HepG2 (cell line): ENCODE measurements around the gene PEPD. TPM values are rescaled to one million over a fixed set of nuclear protein-coding genes. Genes with fewer than 3 reads are reported as not detected.

Source experiments
- ATF7 ChIP-seq, 2 experiments: fragments of 450-650 bp in 1 of 2; sonication (generic) in 1 of 2; formaldehyde crosslinking in 1 of 2; IDR thresholded peaks; 2 replicates each; pipeline versions ENCODE4 v1.4.0 to v1.6.1; 2016 to 2020; ENCODE audit warnings: antibody characterized with exemption in 1 of 2, mild to moderate bottlenecking in 1 of 2, missing genetic modification reagents in 1 of 2
- CHD2 ChIP-seq: IDR thresholded peaks from 2 replicates; pipeline ENCODE4 v1.6.1; 2011; ENCODE audit warnings: low read depth, low read length, improper control_type of control experiment
- FOSL1 ChIP-seq: sonication (generic); formaldehyde crosslinking; IDR thresholded peaks from 2 replicates; pipeline ENCODE4 v1.9.0; 2021; ENCODE audit warnings: missing genetic modification reagents, borderline replicate concordance
- GABPB1 ChIP-seq: IDR thresholded peaks from 2 replicates; pipeline ENCODE4 v1.6.1; 2016; ENCODE audit warnings: mild to moderate bottlenecking, missing genetic modification reagents, moderate library complexity, missing compliant biosample characterization
- ISL2 ChIP-seq: sonication (generic); formaldehyde crosslinking; IDR thresholded peaks from 2 replicates; pipeline ENCODE4 v1.5.0; 2020; ENCODE audit warnings: missing genetic modification reagents
- KDM6A ChIP-seq: IDR thresholded peaks from 2 replicates; pipeline ENCODE4 v1.6.1; 2016; ENCODE audit warnings: low read depth
- KLF15 ChIP-seq: sonication (generic); formaldehyde crosslinking; IDR thresholded peaks from 2 replicates; pipeline ENCODE4 v1.8.1; 2023; ENCODE audit warnings: borderline replicate concordance, mild to moderate bottlenecking, inconsistent platforms, missing genetic modification reagents, mixed read lengths
- NKX3-1 ChIP-seq: sonication (generic); formaldehyde crosslinking; IDR thresholded peaks from 2 replicates; pipeline ENCODE4 v1.5.0; 2020; ENCODE audit warnings: missing genetic modification reagents
- PAWR ChIP-seq: sonication (generic); formaldehyde crosslinking; IDR thresholded peaks from 2 replicates; pipeline ENCODE4 v1.4.0; 2020; ENCODE audit warnings: missing genetic modification reagents, mild to moderate bottlenecking, borderline replicate concordance
- POGZ ChIP-seq: sonication (generic); formaldehyde crosslinking; IDR thresholded peaks from 2 replicates; pipeline ENCODE4 v1.4.0; 2020; ENCODE audit warnings: mild to moderate bottlenecking, missing genetic modification reagents
- SP1 ChIP-seq, 2 experiments: fragments of 450-650 bp in 1 of 2; sonication (generic) in 1 of 2; formaldehyde crosslinking in 1 of 2; IDR thresholded peaks; 2 replicates each; pipeline versions ENCODE4 v1.4.0 to v1.6.1; 2016 to 2020; ENCODE audit warnings: missing genetic modification reagents in 1 of 2
- SRSF4 ChIP-seq: fragments of 200-400 bp; formaldehyde crosslinking; IDR thresholded peaks from one replicate; pipeline ENCODE4 v1.6.1; 2018; ENCODE audit warnings: mild to moderate bottlenecking, low read depth, low read length, moderate library complexity; ENCODE audit not compliant: poor library complexity, severe bottlenecking
- ZBTB20 ChIP-seq: sonication (generic); formaldehyde crosslinking; IDR thresholded peaks from 2 replicates; pipeline ENCODE4 v1.8.1; 2023; ENCODE audit warnings: missing genetic modification reagents, low read depth, mild to moderate bottlenecking, borderline replicate concordance
- ZNF160 ChIP-seq: sonication (generic); formaldehyde crosslinking; IDR thresholded peaks from 2 replicates; pipeline ENCODE4 v1.8.0; 2022; ENCODE audit warnings: mild to moderate bottlenecking, inconsistent platforms, missing genetic modification reagents
- ZNF263 ChIP-seq: sonication (generic); formaldehyde crosslinking; IDR thresholded peaks from 2 replicates; pipeline ENCODE4 v1.4.0; 2020; ENCODE audit warnings: missing genetic modification reagents
- ZNF30 ChIP-seq: sonication (generic); formaldehyde crosslinking; IDR thresholded peaks from 2 replicates; pipeline ENCODE4 v1.5.0; 2020; ENCODE audit warnings: mild to moderate bottlenecking, missing genetic modification reagents
- ZNF337 ChIP-seq: sonication (generic); formaldehyde crosslinking; IDR thresholded peaks from 2 replicates; pipeline ENCODE4 v1.5.1; 2020; ENCODE audit warnings: missing genetic modification reagents, low read depth, mild to moderate bottlenecking, borderline replicate concordance
- ZNF431 ChIP-seq: sonication (generic); formaldehyde crosslinking; IDR thresholded peaks from 2 replicates; pipeline ENCODE4 v1.9.0; 2022; ENCODE audit warnings: missing genetic modification reagents, low read depth, mild to moderate bottlenecking, borderline replicate concordance
- ZNF468 ChIP-seq: sonication (generic); formaldehyde crosslinking; IDR thresholded peaks from 2 replicates; pipeline ENCODE4 v1.8.0; 2022; ENCODE audit warnings: mild to moderate bottlenecking, moderate library complexity, missing genetic modification reagents
- ZNF546 ChIP-seq: sonication (generic); formaldehyde crosslinking; conservative IDR thresholded peaks from 2 replicates; pipeline ENCODE4 v1.8.1; 2023; ENCODE audit warnings: mild to moderate bottlenecking, missing genetic modification reagents
- ZNF644 ChIP-seq: IDR thresholded peaks from 2 replicates; pipeline ENCODE4 v1.6.1; 2016; ENCODE audit warnings: low read depth
- ZNF703 ChIP-seq: sonication (generic); formaldehyde crosslinking; IDR thresholded peaks from 2 replicates; pipeline ENCODE4 v1.5.1; 2020; ENCODE audit warnings: missing genetic modification reagents, mild to moderate bottlenecking, moderate library complexity, borderline replicate concordance
- ZNF782 ChIP-seq: sonication (generic); formaldehyde crosslinking; IDR thresholded peaks from 2 replicates; pipeline ENCODE4 v1.4.0; 2020; ENCODE audit warnings: missing genetic modification reagents, mild to moderate bottlenecking, borderline replicate concordance
- ZSCAN31 ChIP-seq: sonication (generic); formaldehyde crosslinking; IDR thresholded peaks from 2 replicates; pipeline ENCODE4 v1.5.0; 2020; ENCODE audit warnings: low read depth, mild to moderate bottlenecking, missing genetic modification reagents
- polyA plus RNA-seq, 8 experiments: library from polyadenylated mRNA; depleted of rRNA in 3 of 8; stranded (reverse) in 7 of 8; unstranded in 1 of 8; fragments of >200 nt; fragmentation: Illumina TruSeq in 4 of 8; extraction: Trizol in 4 of 8; gene quantifications; 2 replicates each; pipeline versions ENCODE4 v1.2.1 to v1.2.3, GENCODE V29; 2011 to 2016; ENCODE audit warnings: low read depth in 4 of 8, missing spikeins in 1 of 8, mixed read lengths in 1 of 8; ENCODE audit not compliant: insufficient read depth in 1 of 8
- total RNA-seq, 5 experiments: library from RNA; depleted of rRNA; stranded (reverse); fragments of >200 nt; fragmentation: Illumina TruSeq; extraction: Trizol; gene quantifications; 2 replicates each; pipeline ENCODE4 v1.2.3, GENCODE V29; 2016; ENCODE audit warnings: low read depth in 1 of 5
- TF ChIP-seq, protein P1 (sequence below): sonication (generic); formaldehyde crosslinking; IDR thresholded peaks from 2 replicates; pipeline ENCODE4 v1.5.0; 2020; ENCODE audit warnings: missing genetic modification reagents
- TF ChIP-seq, protein P2 (sequence below): sonication (generic); formaldehyde crosslinking; IDR thresholded peaks from 2 replicates; pipeline ENCODE4 v1.5.0; 2020; ENCODE audit warnings: missing genetic modification reagents
- TF ChIP-seq, protein P3 (sequence below): sonication (generic); formaldehyde crosslinking; IDR thresholded peaks from 2 replicates; pipeline ENCODE4 v1.4.0; 2020; ENCODE audit warnings: mild to moderate bottlenecking, low read depth, missing genetic modification reagents
- TF ChIP-seq, protein P4 (sequence below): IDR thresholded peaks from 2 replicates; pipeline ENCODE4 v1.6.1; 2016; ENCODE audit warnings: low read depth, borderline replicate concordance

Gene PEPD
- total and polyA plus RNA-seq, 2 of the 13 experiments (the other 11 are each of a cell fraction or from before 2014, with no cell fraction given): 60.7 to 75.1 TPM

DNA sequence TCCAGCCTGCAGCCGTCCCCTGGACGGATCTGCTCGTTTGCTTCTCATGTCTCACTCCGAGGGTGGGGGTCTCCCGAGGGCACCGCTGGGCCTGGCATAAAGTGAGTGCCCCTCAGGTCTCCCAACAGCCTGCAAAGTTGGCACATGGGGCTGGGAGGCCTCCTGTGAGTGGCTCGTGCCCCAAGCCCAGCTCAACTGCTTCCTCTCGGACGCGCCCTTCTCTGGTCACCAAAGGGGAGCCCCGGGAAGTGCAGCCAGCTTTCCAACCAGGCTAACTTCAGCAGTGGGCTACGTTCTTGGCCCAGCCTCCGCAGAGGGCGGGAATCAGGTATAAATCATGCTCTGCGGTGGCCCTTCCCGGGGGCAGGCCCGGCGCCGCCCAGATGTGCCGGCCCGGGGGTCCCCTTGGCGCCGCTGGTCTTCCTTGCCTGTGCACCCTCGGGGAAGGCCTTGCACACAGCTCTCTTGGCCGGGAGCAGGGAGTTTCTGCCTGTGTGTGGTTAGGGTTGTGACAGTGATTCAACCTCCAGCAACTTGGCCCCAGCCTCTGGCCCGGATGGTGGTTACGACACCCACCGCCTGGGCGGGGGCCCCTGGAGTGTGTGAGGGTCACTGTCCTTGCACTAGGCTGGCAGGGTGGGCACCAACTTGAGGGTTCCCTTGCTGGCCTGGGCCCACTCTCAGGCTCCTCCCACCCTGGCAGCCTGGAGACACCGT, 127.4 kb downstream of the PEPD start (continued):
- TF ChIP-seq ZNF782 (CRISPR knock-in tag) (0 out of 2 replicates have a peak, but pooled peaks have one; percentile 33), ZBTB20 (no peak), CHD2 (no peak), POGZ (CRISPR knock-in tag) (no peak), ZNF263 (CRISPR knock-in tag) (no peak), ZNF431 (CRISPR knock-in tag) (no peak), ZNF160 (CRISPR knock-in tag) (no peak), KLF15 (CRISPR knock-in tag) (no peak), ZSCAN31 (CRISPR knock-in tag) (no peak), SP1 (IDR thresholded peaks at IDR 0.05) (no peak), SP1 (CRISPR knock-in tag; IDR thresholded peaks at IDR 0.05) (no peak), ZNF468 (no peak), ZNF546 (CRISPR knock-in tag) (no peak), KDM6A (CRISPR knock-in tag) (no peak), ZNF30 (CRISPR knock-in tag) (no peak), PAWR (CRISPR knock-in tag) (no peak), ISL2 (CRISPR knock-in tag) (no peak), ZNF703 (no peak), NKX3-1 (peak; percentile 70; the same call in 1 of the 2 replicates), ATF7 (IDR thresholded peaks at IDR 0.05) (no peak), ATF7 (CRISPR knock-in tag; IDR thresholded peaks at IDR 0.05) (no peak), FOSL1 (CRISPR knock-in tag) (no peak), SRSF4 (no peak), GABPB1 (no peak; the same call in 1 of the 2 replicates), ZNF337 (no peak), ZNF644 (CRISPR knock-in tag) (no peak)
- TF ChIP-seq, protein P1, sequence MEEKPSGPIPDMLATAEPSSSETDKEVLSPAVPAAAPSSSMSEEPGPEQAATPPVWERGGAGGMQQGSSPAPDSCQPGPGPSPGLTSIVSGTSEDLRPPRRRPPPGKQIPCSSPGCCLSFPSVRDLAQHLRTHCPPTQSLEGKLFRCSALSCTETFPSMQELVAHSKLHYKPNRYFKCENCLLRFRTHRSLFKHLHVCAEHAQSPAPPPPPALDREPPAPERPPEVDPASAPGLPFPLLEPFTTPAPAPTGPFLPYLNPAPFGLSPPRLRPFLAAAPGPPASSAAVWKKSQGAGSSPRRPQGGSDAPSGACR (CRISPR knock-in tag): no peak
- TF ChIP-seq, protein P2, sequence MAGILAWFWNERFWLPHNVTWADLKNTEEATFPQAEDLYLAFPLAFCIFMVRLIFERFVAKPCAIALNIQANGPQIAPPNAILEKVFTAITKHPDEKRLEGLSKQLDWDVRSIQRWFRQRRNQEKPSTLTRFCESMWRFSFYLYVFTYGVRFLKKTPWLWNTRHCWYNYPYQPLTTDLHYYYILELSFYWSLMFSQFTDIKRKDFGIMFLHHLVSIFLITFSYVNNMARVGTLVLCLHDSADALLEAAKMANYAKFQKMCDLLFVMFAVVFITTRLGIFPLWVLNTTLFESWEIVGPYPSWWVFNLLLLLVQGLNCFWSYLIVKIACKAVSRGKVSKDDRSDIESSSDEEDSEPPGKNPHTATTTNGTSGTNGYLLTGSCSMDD (CRISPR knock-in tag): no peak
- TF ChIP-seq, protein P3, sequence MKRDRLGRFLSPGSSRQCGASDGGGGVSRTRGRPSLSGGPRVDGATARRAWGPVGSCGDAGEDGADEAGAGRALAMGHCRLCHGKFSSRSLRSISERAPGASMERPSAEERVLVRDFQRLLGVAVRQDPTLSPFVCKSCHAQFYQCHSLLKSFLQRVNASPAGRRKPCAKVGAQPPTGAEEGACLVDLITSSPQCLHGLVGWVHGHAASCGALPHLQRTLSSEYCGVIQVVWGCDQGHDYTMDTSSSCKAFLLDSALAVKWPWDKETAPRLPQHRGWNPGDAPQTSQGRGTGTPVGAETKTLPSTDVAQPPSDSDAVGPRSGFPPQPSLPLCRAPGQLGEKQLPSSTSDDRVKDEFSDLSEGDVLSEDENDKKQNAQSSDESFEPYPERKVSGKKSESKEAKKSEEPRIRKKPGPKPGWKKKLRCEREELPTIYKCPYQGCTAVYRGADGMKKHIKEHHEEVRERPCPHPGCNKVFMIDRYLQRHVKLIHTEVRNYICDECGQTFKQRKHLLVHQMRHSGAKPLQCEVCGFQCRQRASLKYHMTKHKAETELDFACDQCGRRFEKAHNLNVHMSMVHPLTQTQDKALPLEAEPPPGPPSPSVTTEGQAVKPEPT: no peak
- TF ChIP-seq, protein P4, sequence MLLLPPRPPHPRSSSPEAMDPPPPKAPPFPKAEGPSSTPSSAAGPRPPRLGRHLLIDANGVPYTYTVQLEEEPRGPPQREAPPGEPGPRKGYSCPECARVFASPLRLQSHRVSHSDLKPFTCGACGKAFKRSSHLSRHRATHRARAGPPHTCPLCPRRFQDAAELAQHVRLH (CRISPR knock-in tag): no peak
